ENCODE data around the gene TMC1. TPM values are rescaled to one million over a fixed set of nuclear protein-coding genes. Genes with fewer than 3 reads are reported as not detected.

Gene TMC1
- total and polyA plus RNA-seq, 2 of the 8 experiments (the other 6 are each of a cell fraction or from before 2014, with no cell fraction given), result 0.95 to 0.98 TPM

DNA sequence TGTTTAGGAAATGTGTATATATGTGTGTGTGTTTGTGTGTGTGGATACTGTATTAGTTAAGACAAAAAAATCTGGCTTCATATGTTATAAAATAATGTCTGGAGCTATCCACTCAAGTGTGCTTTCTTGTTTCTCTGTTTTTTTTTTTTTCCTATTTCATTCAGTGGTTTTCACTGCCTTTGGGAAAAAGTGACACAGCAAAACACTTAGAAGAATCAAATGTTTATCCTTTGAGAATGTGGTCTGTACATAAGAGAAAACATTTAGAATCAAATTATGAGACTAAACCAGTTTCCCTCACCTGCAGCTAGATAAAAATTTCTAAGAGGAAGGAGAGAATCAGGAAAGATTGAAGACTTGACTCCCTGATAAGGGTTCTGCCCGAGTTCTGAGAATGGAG, 8.1 kb downstream of the TMC1 start (continued):
- TF ChIP-seq, protein P1, sequence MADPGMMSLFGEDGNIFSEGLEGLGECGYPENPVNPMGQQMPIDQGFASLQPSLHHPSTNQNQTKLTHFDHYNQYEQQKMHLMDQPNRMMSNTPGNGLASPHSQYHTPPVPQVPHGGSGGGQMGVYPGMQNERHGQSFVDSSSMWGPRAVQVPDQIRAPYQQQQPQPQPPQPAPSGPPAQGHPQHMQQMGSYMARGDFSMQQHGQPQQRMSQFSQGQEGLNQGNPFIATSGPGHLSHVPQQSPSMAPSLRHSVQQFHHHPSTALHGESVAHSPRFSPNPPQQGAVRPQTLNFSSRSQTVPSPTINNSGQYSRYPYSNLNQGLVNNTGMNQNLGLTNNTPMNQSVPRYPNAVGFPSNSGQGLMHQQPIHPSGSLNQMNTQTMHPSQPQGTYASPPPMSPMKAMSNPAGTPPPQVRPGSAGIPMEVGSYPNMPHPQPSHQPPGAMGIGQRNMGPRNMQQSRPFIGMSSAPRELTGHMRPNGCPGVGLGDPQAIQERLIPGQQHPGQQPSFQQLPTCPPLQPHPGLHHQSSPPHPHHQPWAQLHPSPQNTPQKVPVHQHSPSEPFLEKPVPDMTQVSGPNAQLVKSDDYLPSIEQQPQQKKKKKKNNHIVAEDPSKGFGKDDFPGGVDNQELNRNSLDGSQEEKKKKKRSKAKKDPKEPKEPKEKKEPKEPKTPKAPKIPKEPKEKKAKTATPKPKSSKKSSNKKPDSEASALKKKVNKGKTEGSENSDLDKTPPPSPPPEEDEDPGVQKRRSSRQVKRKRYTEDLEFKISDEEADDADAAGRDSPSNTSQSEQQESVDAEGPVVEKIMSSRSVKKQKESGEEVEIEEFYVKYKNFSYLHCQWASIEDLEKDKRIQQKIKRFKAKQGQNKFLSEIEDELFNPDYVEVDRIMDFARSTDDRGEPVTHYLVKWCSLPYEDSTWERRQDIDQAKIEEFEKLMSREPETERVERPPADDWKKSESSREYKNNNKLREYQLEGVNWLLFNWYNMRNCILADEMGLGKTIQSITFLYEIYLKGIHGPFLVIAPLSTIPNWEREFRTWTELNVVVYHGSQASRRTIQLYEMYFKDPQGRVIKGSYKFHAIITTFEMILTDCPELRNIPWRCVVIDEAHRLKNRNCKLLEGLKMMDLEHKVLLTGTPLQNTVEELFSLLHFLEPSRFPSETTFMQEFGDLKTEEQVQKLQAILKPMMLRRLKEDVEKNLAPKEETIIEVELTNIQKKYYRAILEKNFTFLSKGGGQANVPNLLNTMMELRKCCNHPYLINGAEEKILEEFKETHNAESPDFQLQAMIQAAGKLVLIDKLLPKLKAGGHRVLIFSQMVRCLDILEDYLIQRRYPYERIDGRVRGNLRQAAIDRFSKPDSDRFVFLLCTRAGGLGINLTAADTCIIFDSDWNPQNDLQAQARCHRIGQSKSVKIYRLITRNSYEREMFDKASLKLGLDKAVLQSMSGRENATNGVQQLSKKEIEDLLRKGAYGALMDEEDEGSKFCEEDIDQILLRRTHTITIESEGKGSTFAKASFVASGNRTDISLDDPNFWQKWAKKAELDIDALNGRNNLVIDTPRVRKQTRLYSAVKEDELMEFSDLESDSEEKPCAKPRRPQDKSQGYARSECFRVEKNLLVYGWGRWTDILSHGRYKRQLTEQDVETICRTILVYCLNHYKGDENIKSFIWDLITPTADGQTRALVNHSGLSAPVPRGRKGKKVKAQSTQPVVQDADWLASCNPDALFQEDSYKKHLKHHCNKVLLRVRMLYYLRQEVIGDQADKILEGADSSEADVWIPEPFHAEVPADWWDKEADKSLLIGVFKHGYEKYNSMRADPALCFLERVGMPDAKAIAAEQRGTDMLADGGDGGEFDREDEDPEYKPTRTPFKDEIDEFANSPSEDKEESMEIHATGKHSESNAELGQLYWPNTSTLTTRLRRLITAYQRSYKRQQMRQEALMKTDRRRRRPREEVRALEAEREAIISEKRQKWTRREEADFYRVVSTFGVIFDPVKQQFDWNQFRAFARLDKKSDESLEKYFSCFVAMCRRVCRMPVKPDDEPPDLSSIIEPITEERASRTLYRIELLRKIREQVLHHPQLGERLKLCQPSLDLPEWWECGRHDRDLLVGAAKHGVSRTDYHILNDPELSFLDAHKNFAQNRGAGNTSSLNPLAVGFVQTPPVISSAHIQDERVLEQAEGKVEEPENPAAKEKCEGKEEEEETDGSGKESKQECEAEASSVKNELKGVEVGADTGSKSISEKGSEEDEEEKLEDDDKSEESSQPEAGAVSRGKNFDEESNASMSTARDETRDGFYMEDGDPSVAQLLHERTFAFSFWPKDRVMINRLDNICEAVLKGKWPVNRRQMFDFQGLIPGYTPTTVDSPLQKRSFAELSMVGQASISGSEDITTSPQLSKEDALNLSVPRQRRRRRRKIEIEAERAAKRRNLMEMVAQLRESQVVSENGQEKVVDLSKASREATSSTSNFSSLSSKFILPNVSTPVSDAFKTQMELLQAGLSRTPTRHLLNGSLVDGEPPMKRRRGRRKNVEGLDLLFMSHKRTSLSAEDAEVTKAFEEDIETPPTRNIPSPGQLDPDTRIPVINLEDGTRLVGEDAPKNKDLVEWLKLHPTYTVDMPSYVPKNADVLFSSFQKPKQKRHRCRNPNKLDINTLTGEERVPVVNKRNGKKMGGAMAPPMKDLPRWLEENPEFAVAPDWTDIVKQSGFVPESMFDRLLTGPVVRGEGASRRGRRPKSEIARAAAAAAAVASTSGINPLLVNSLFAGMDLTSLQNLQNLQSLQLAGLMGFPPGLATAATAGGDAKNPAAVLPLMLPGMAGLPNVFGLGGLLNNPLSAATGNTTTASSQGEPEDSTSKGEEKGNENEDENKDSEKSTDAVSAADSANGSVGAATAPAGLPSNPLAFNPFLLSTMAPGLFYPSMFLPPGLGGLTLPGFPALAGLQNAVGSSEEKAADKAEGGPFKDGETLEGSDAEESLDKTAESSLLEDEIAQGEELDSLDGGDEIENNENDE (IDR thresholded peaks at IDR 0.05; ENCODE audit: insufficient replicate concordance, low read length), result no peak
- TF ChIP-seq TCF12 (IDR thresholded peaks at IDR 0.05; ENCODE audit: low read depth, low read length) (no peak), RBBP5 (IDR thresholded peaks at IDR 0.05; ENCODE audit: borderline replicate concordance, low read depth, low read length) (no peak), MAFK (IDR thresholded peaks at IDR 0.05; ENCODE audit: low read depth, low read length) (no peak), KDM4A (IDR thresholded peaks at IDR 0.05; ENCODE audit: low read depth, low read length, severe bottlenecking) (no peak), SP2 (IDR thresholded peaks at IDR 0.05; ENCODE audit: low read length) (no peak), POLR2AphosphoS5 (IDR thresholded peaks at IDR 0.05; ENCODE audit: low read depth, low read length) (no peak), KDM5A (IDR thresholded peaks at IDR 0.05; ENCODE audit: low read length) (no peak), TAF1 (IDR thresholded peaks at IDR 0.05; ENCODE audit: low read depth, low read length) (no peak), NRF1 (IDR thresholded peaks at IDR 0.05; ENCODE audit: low read depth, low read length) (no peak)
- TF ChIP-seq, protein P2, sequence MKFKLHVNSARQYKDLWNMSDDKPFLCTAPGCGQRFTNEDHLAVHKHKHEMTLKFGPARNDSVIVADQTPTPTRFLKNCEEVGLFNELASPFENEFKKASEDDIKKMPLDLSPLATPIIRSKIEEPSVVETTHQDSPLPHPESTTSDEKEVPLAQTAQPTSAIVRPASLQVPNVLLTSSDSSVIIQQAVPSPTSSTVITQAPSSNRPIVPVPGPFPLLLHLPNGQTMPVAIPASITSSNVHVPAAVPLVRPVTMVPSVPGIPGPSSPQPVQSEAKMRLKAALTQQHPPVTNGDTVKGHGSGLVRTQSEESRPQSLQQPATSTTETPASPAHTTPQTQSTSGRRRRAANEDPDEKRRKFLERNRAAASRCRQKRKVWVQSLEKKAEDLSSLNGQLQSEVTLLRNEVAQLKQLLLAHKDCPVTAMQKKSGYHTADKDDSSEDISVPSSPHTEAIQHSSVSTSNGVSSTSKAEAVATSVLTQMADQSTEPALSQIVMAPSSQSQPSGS (IDR thresholded peaks at IDR 0.05; ENCODE audit: low read length), result no peak

All from H1 (cell line).